ENCODE results near the gene PACRG.
"Not testable (repeated sequence)": the region's sequence is repeated elsewhere in the genome, so short reads cannot be mapped to it uniquely, and the experiment has no call there.

Gene PACRG

GRCh38 chr6:163314791-163315470, 587.2 kb downstream of the PACRG start:
- no peak for DNase-seq (ENCODE audit: low read depth)

GRCh38 chr6:163316866-163317495, 589.2 kb downstream of the PACRG start:
- not testable (repeated sequence) for DNase-seq (ENCODE audit: low read depth)

GRCh38 chr6:163318071-163318786, 590.5 kb downstream of the PACRG start:
- no peak for DNase-seq (ENCODE audit: low read depth)

- DNase-seq (ENCODE audit: low read depth) = no peak
These were observed 592.0 kb downstream of the PACRG start for GRCh38 chr6:163319609-163320366.

- no peak for DNase-seq (ENCODE audit: low read depth)
These were observed 592.6 kb downstream of the PACRG start for GRCh38 chr6:163320402-163320801.

GRCh38 chr6:163320804-163321203, 593.0 kb downstream of the PACRG start:
- no peak for DNase-seq (ENCODE audit: low read depth)

GRCh38 chr6:163321717-163322116, 593.9 kb downstream of the PACRG start:
- no peak for DNase-seq (ENCODE audit: low read depth)

GRCh38 chr6:163323274-163323673, 595.5 kb downstream of the PACRG start:
- no peak for DNase-seq (ENCODE audit: low read depth)

- no peak for DNase-seq (ENCODE audit: low read depth)
These were observed 595.9 kb downstream of the PACRG start for GRCh38 chr6:163323705-163324104.

GRCh38 chr6:163324326-163324687, 596.5 kb downstream of the PACRG start:
- DNase-seq (ENCODE audit: low read depth) = no peak

GRCh38 chr6:163324688-163325389, 597.1 kb downstream of the PACRG start:
- no peak for DNase-seq (ENCODE audit: low read depth)

- no peak for DNase-seq (ENCODE audit: low read depth)
These were observed 597.6 kb downstream of the PACRG start for GRCh38 chr6:163325390-163325784.

- DNase-seq (ENCODE audit: low read depth) = no peak
These were observed 599.5 kb downstream of the PACRG start for GRCh38 chr6:163327165-163327880.

GRCh38 chr6:163327921-163328320, 600.1 kb downstream of the PACRG start:
- no peak for DNase-seq (ENCODE audit: low read depth)

- no peak for DNase-seq (ENCODE audit: low read depth)
These were observed 600.6 kb downstream of the PACRG start for GRCh38 chr6:163328411-163328810.

- DNase-seq (ENCODE audit: low read depth) = no peak
These were observed 602.2 kb downstream of the PACRG start for GRCh38 chr6:163329991-163330390.

GRCh38 chr6:163331245-163331644, 603.5 kb downstream of the PACRG start:
- no peak for DNase-seq (ENCODE audit: low read depth)

- no peak for DNase-seq (ENCODE audit: low read depth)
These were observed 604.8 kb downstream of the PACRG start for GRCh38 chr6:163332575-163332974.

GRCh38 chr6:163333038-163333437, 605.3 kb downstream of the PACRG start:
- no peak for DNase-seq (ENCODE audit: low read depth)

- no peak for DNase-seq (ENCODE audit: low read depth)
These were observed 606.2 kb downstream of the PACRG start for GRCh38 chr6:163333701-163334663.
